ENCODE measurements around the gene SAMD14.
A peak's percentile ranks its signal among the peaks of the same experiment; 100 is the strongest.

The SAMD14 gene

GRCh38 chr17:50087912-50088405, 42.0 kb downstream of the SAMD14 start:
- TF ChIP-seq EZH2 (IDR thresholded peaks at IDR 0.05; ENCODE audit: borderline replicate concordance, low read depth, low read length, severe bottlenecking) (no peak), CTCF (IDR thresholded peaks at IDR 0.05; ENCODE audit: borderline replicate concordance, extremely low read depth, low read length, poor library complexity, severe bottlenecking) (no peak)
- Histone ChIP-seq H3K36me3 (ENCODE audit: insufficient read depth, low read length) (no peaks in the 10 kb centered on the region), H3K27ac (ENCODE audit: low read length) (no peak overlapping the region), H4K20me1 (ENCODE audit: insufficient read depth, low read length) (peaks cover 2% of the 10 kb centered on the region; the same call in 1 of the 2 replicates), H3K9ac (ENCODE audit: low read depth, low read length) (no peak overlapping the region), H3K27me3 (ENCODE audit: insufficient read depth, low read length, poor library complexity) (no peaks in the 10 kb centered on the region), H3K9me3 (ENCODE audit: insufficient read depth, low read length, severe bottlenecking) (no peaks in the 10 kb centered on the region), H3K79me2 (ENCODE audit: insufficient read depth, low read length) (no peaks in the 10 kb centered on the region), H3K4me2 (ENCODE audit: insufficient read depth, low read length) (no peak overlapping the region), H2AFZ (ENCODE audit: low read depth, low read length) (no peak overlapping the region), H3K4me1 (ENCODE audit: insufficient read depth, low read length) (no peaks in the 10 kb centered on the region), H3K4me3 (ENCODE audit: low read depth in 1 of 2, low read length in 2 of 2) (no peak overlapping the region)
- ATAC-seq (ENCODE audit: insufficient read depth, low read depth): no peak
- no peak for DNase-seq

GRCh38 chr17:50087246-50087911, 42.6 kb downstream of the SAMD14 start:
- H3K4me1 ChIP-seq (ENCODE audit: insufficient read depth, low read length): no peaks in the 10 kb centered on the region
- H3K79me2 ChIP-seq (ENCODE audit: insufficient read depth, low read length): no peaks in the 10 kb centered on the region
- no peak overlapping the region for H3K4me2 ChIP-seq (ENCODE audit: insufficient read depth, low read length)
- no peaks in the 10 kb centered on the region for H3K9me3 ChIP-seq (ENCODE audit: insufficient read depth, low read length, severe bottlenecking)
- no peak overlapping the region for H3K9ac ChIP-seq (ENCODE audit: low read depth, low read length)
- DNase-seq: peak; percentile 72
- ATAC-seq (ENCODE audit: insufficient read depth, low read depth): peak; percentile 93
- H3K27ac ChIP-seq (ENCODE audit: low read length): no peak overlapping the region
- no peak overlapping the region for H3K4me3 ChIP-seq (ENCODE audit: low read depth in 1 of 2, low read length in 2 of 2)
- H4K20me1 ChIP-seq (ENCODE audit: insufficient read depth, low read length): peaks cover 2% of the 10 kb centered on the region; the same call in 1 of the 2 replicates
- no peaks in the 10 kb centered on the region for H3K27me3 ChIP-seq (ENCODE audit: insufficient read depth, low read length, poor library complexity)
- peak; percentile 98 for TF ChIP-seq CTCF (IDR thresholded peaks at IDR 0.05; ENCODE audit: borderline replicate concordance, extremely low read depth, low read length, poor library complexity, severe bottlenecking)
- TF ChIP-seq EZH2 (IDR thresholded peaks at IDR 0.05; ENCODE audit: borderline replicate concordance, low read depth, low read length, severe bottlenecking): no peak
- no peaks in the 10 kb centered on the region for H3K36me3 ChIP-seq (ENCODE audit: insufficient read depth, low read length)
- no peak overlapping the region for H2AFZ ChIP-seq (ENCODE audit: low read depth, low read length)

- H3K9me3 ChIP-seq (ENCODE audit: insufficient read depth, low read length, severe bottlenecking): no peaks in the 10 kb centered on the region
- ATAC-seq (ENCODE audit: insufficient read depth, low read depth) (no peak), DNase-seq (no peak)
- no peaks in the 10 kb centered on the region for H3K36me3 ChIP-seq (ENCODE audit: insufficient read depth, low read length)
- no peak overlapping the region for H3K27ac ChIP-seq (ENCODE audit: low read length)
- no peak overlapping the region for H2AFZ ChIP-seq (ENCODE audit: low read depth, low read length)
- TF ChIP-seq EZH2 (IDR thresholded peaks at IDR 0.05; ENCODE audit: borderline replicate concordance, low read depth, low read length, severe bottlenecking) (no peak), CTCF (IDR thresholded peaks at IDR 0.05; ENCODE audit: borderline replicate concordance, extremely low read depth, low read length, poor library complexity, severe bottlenecking) (no peak)
- H4K20me1 ChIP-seq (ENCODE audit: insufficient read depth, low read length): no peaks in the 10 kb centered on the region
- no peaks in the 10 kb centered on the region for H3K27me3 ChIP-seq (ENCODE audit: insufficient read depth, low read length, poor library complexity)
- no peaks in the 10 kb centered on the region for H3K4me1 ChIP-seq (ENCODE audit: insufficient read depth, low read length)
- no peaks in the 10 kb centered on the region for H3K79me2 ChIP-seq (ENCODE audit: insufficient read depth, low read length)
- no peak overlapping the region for H3K4me2 ChIP-seq (ENCODE audit: insufficient read depth, low read length)
- no peak overlapping the region for H3K9ac ChIP-seq (ENCODE audit: low read depth, low read length)
- no peak overlapping the region for H3K4me3 ChIP-seq (ENCODE audit: low read depth in 1 of 2, low read length in 2 of 2)
These were observed 48.2 kb downstream of the SAMD14 start for GRCh38 chr17:50081757-50082156.

All from DND-41 (cell line).